HEK293T (cell line): Measurements from ENCODE around the gene PITPNM3.

ENCODE experiments used
- ARNT ChIP-seq: fragments of 450-650 bp; IDR thresholded peaks from 2 replicates; pipeline ENCODE4 v1.6.1; 2017; ENCODE audit warnings: mild to moderate bottlenecking
- BHLHE40 ChIP-seq: fragments of 450-650 bp; IDR thresholded peaks from 2 replicates; pipeline ENCODE4 v1.6.1; 2016; ENCODE audit warnings: mild to moderate bottlenecking, moderate library complexity, borderline replicate concordance
- CTBP1 ChIP-seq: fragments of 450-650 bp; IDR thresholded peaks from 2 replicates; pipeline ENCODE4 v1.6.1; 2016; ENCODE audit warnings: borderline replicate concordance
- ELF4 ChIP-seq: fragments of 450-650 bp; IDR thresholded peaks from 2 replicates; pipeline ENCODE4 v1.6.1; 2017; ENCODE audit warnings: antibody characterized with exemption
- FOXA1 ChIP-seq: fragments of 450-650 bp; IDR thresholded peaks from 2 replicates; pipeline ENCODE4 v1.6.1; 2016; ENCODE audit warnings: mild to moderate bottlenecking
- HDGF ChIP-seq: fragments of 450-650 bp; IDR thresholded peaks from 2 replicates; pipeline ENCODE4 v1.6.1; 2017; ENCODE audit warnings: antibody characterized with exemption, borderline replicate concordance
- L3MBTL2 ChIP-seq: fragments of 450-650 bp; conservative IDR thresholded peaks from 2 replicates; pipeline ENCODE4 v1.6.1; 2016; ENCODE audit warnings: mild to moderate bottlenecking
- NFRKB ChIP-seq: fragments of 450-650 bp; IDR thresholded peaks from 2 replicates; pipeline ENCODE4 v1.6.1; 2016; ENCODE audit warnings: mild to moderate bottlenecking, moderate library complexity
- PKNOX1 ChIP-seq: fragments of 450-650 bp; IDR thresholded peaks from 2 replicates; pipeline ENCODE4 v1.6.1; 2016
- SP1 ChIP-seq: fragments of 450-650 bp; IDR thresholded peaks from 2 replicates; pipeline ENCODE4 v1.6.1; 2017
- SUZ12 ChIP-seq: fragments of 450-650 bp; IDR thresholded peaks from 2 replicates; pipeline ENCODE4 v1.6.1; 2016; ENCODE audit warnings: mild to moderate bottlenecking
- TARDBP ChIP-seq: fragments of 450-650 bp; IDR thresholded peaks from 2 replicates; pipeline ENCODE4 v1.6.1; 2016
- ZNF384 ChIP-seq: fragments of 450-650 bp; IDR thresholded peaks from 2 replicates; pipeline ENCODE4 v1.6.1; 2016

DNA sequence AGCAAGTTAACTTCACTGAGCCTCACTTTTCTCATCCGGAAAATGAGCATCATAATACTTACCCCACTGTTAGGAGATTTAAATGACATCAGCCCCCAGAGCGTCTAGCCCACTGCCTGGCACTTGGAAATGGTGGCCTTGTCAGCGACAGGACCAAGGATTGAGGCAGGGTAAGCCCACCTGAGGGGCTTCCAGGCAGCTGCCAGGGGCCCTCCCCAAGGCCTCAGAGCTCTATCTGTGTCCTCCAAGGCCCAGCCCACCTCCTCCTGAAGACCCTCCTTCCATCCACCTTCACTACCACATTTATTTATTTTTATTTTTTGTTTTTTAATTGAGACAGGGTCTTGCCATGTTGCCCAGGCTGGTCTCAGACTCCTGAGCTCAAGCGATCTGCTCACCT lies 13.8 kb downstream of the PITPNM3 start:
- TF ChIP-seq BHLHE40 (no peak), SUZ12 (no peak), CTBP1 (no peak), L3MBTL2 (no peak), PKNOX1 (no peak), HDGF (no peak), FOXA1 (no peak), NFRKB (no peak), SP1 (no peak), ELF4 (no peak), TARDBP (no peak), ZNF384 (no peak), ARNT (no peak)
